LoVo (cell line): ENCODE results near the gene RAB20.
"Not testable (repeated sequence)": the region's sequence is repeated elsewhere in the genome, so short reads cannot be mapped to it uniquely, and the experiment has no call there.

Source experiments
- DNase-seq: peaks from one replicate; pipeline ENCODE4 v3.0.0-alpha.2; 2016; ENCODE audit warnings: low spot score

The RAB20 gene

DNA sequence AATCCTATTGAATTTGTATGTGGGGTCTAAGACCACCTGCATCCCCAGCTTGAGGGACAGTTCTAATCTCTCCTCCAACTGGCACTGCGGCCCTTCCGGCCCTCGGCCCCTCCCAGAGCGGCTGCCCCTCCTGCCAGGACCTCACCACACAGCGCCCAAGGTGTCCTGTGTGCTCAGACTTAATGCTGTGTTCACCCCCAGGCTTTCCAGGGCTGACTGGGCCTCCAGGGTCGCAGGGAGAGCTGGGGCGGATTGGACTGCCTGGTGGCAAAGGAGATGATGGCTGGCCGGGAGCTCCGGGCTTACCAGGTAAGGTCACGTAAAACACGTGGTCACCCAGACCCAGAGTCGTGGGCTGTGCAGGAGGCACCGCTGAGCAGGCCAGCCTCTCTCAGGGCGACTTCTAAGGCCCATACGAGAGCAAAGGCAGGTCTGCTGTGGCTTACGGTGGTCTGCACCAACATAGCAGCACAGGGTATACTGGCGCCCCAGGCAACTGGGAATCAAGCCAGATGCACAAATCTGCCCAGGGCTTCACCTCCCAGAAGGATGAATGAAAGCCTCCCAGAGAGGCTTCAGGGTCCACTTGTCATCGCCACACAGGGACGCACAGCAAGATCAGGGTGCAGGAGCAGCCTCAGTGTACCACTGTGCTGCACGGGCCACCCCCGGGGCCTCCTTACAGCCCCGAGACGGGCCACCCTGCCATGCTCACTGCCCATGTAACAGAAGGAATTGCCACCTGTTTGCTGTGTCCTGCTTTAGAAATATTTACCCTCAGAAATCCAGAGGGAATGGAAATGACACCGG lies 69.4 kb downstream of the RAB20 start:
- no peak for DNase-seq

DNA sequence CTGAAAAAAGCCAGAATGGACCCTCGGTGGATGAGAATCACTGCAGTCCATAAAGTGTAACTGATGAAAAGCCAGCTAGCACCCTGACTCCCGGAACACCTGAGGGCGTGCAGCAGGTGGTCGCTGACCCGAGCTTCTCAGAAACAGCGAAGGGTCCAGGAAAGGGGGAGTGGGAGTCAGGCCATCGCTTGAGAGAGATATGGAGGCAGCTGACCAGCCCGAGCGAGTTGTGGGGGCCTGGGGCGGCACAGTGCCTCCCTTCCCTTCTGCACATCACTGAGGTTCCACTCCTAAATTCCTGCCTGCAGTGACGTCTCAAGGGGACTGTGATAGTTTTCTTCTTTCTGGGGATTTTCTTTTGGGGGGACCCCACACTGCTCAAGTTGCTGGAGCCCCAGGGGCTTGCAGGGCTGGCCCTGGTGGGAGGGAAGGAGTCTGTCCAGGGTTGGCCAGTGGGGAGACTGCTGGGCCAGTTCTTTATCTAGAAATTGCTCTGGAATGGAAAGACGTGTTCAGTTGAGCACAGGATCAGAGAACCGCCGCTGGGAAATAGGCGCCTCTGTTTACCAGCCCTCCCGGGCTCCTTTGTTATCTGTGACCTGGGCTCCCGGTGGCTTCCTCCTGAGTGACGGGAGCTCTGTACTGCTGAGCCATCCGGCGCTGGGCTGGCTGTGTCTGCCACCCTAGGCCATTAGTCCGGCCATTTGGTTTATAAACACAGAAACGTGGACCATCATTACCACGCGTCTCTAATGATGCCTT lies 71.3 kb downstream of the RAB20 start:
- DNase-seq, result no peak

DNA sequence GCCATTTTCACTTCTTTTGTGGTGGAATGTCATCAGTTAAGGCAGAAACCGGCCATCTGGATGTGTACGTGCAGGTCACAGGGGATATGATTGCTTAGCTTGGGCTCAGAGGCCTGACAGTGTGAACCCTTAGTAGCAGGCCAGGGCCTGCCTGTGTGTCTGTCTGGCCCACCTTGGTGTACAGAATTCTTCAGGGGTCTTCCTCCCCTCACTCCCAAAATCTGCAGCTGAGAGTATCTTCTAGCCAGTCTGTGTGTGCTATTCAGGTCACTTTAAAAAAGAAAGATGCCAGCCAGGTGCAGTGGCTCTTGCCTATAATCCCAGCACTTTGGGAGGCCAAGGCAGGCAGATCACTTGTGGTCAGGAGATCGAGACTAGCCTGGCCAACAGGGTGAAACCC lies 74.6 kb downstream of the RAB20 start:
- DNase-seq, result not testable (repeated sequence)

DNA sequence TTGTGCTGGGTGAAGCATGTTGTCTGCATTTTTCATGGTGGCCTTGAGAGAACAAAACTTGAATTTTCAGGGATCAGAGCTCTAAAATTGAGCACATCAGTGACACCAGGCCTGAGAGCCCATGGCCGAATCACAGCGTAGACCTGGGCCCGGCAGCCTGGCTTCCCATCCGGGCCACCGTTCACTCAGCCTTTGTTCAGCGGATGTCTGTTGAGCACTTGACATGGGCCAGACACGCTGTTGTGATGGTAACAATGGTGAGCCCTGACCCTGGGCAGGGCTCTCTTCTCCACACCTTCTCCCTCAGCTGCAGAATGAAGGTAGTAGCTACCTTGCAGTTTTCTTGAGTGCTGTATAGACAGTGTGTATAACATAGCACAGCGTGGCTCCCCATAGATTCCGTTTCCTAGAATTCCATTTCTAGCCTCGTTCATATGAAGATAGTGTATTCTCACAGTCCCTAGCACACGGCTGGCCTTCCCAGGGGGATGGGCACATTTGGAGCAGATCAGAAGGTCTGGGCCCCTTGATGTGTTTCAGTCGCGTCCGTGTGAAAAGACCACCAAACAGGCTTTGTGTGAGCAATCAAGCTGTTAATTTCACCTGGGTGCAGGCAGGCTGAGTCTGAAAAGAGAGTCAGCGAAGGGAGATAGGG lies 75.3 kb downstream of the RAB20 start:
- DNase-seq, result no peak

DNA sequence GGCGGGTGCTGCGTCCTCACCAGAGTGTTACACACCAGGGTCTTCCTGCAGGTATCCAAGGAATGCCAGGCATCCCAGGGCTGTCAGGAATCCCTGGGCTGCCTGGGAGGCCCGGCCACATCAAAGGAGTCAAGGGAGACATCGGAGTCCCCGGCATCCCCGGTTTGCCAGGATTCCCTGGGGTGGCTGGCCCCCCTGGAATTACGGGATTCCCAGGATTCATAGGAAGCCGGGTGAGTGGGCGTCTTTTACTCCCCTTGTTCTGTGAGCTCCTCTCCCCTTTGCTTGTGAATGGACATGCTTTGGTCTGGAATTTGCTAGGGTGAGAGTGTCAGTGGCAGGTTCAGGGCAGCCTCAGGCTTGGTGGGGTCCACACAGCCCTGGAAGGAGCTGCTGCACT lies 75.9 kb downstream of the RAB20 start:
- DNase-seq, result peak; percentile 30

DNA sequence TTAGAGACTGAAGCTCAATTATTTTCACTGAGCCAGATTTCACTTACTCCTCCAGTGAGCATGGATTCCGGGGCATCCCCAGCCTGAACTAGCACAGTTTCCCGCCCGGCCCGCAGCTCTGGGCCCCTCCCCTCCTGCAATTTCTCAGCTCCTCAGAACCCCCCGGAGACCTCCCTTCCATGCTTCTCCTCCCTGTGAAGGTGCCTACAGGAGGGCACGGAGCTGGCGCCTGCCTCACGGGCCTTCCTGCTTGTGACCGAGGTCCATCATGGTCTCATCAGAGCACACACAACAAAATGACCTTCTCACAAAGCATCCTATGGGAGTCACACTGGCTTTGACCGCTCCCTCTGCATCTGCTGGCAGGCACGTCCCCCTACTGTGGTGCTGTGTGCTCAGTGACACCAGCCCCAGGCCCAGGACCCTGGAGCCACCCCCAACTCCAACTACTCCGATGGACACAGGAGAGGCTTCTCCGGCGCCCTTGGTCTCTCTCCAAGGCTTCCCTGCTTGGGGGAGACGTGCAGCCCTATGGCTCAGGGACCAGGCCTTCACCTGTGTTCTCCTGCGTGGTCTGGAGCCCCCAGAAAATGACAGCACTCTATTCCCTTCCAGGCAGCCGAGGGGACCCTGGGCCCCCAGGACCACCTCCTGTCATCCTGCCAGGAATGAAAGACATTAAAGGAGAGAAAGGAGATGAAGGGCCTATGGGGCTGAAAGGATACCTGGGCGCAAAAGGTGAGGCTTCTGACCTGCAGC lies 77.1 kb downstream of the RAB20 start:
- no peak for DNase-seq

DNA sequence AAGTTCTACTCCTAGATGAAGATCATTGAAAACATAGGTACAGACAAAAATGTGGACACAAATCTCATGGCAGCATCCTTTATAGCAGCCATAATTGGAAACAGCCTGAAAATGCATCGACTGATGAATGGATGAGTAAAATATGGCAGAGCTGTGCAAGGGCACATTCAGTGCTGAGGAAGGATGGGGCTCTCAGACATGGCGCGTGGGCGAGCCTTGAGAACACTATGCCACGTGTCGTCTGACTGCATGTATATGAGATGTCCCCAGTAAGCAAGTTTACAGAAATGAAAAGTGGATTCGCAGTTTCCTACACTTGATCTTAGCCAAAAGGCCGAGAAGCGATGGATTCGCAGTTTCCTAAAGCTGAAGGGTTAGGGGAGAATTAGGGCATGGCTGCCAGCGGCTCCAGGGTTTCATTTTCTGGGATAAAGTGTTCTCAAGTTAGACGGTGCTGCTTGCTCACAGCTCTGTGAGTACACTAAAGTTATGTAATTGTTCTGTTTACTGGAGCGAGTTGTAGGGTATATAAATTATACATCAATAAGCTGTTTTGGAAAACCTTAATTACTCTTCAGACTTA lies 78.0 kb downstream of the RAB20 start:
- no peak for DNase-seq

DNA sequence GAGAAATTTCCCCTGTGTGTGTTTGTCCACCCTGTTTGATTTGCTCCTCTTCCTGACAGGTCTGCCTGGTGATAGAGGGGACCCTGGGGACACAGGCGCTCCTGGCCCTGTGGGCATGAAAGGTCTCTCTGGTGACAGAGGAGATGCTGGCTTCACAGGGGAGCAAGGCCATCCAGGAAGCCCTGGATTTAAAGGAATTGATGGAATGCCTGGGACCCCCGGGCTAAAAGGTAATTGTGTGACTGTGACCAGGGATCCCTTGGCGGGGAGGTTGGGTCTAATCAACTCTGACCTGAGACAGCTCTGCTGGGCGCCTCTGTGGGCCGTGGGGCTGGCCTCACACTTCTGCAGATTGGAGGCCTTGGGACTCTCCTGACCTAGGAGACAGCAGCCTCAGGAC lies 81.4 kb downstream of the RAB20 start:
- DNase-seq, result no peak

DNA sequence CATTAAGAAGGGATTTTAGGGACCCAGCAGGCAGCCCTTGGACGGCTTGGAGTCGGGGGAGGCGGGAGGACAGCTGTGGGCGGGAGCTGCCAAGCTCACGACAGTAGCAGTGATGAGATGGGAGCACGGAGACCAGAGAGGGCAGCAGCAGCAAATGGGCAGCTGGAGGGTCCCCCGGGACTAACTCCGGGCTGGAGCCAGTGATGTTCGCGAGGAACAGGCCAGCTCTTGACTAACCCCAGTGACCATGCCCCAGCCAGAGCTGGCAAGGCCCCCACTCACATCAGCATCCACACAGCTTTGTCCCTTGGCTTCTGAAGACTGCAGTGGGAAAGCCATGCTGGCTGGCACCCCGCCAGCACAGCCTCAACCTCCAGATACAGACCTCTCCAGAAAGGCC lies 81.9 kb downstream of the RAB20 start:
- DNase-seq, result no peak

DNA sequence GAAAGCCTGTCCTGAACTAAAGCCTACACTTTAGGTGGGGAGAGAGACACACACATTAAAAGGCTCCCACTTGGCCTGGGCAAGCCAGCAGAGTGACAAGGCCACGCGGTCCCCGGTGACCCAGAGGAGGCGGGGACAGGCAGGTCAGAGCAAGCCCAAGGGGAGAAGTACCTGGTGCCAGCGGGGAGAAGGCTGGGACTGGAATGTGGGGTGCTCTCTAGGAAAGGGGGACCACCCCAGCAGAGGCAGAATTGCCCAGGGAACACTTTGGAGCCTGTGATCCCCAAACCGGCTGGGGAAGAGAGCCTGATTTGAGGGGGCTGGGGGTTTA lies 82.3 kb downstream of the RAB20 start:
- DNase-seq, result no peak

DNA sequence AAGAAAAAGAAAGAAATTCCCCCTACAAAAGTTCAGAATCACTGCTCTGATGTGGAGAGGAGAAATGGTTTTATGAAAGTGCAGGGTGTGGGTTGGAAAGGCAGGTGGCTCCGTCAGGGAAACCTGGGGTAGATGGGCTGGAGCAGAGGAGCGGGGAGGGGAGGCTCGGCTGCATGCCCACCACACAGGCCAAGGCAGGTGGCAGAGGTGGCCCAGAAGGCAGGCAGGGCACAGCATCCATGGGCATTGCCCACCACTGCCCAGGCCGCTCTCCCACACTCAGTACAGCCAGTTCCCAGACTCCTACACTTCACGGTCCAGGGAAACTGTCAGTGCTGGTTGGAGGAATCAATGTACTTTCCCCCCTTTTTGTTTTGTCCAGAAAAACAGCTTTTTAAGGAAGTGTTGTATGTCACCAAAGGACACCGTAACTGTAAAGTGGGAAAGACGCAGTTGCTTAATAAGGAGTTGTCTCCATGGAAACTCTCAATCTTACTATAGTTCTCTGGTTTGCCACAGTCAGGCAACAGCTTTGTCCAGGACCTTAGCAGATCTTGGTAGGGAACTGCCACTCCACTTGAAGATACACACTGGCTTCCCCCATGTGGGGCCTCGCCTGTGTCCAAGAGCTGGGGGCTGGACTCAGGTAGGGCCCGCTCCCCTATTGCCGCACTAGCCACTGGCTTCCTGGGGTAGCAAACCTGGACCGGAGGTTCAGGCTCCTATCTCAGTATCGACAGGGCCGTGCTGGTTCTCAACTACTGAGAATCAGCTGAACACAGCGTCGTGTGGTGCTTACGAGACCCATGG lies 82.9 kb downstream of the RAB20 start:
- DNase-seq, result no peak

DNA sequence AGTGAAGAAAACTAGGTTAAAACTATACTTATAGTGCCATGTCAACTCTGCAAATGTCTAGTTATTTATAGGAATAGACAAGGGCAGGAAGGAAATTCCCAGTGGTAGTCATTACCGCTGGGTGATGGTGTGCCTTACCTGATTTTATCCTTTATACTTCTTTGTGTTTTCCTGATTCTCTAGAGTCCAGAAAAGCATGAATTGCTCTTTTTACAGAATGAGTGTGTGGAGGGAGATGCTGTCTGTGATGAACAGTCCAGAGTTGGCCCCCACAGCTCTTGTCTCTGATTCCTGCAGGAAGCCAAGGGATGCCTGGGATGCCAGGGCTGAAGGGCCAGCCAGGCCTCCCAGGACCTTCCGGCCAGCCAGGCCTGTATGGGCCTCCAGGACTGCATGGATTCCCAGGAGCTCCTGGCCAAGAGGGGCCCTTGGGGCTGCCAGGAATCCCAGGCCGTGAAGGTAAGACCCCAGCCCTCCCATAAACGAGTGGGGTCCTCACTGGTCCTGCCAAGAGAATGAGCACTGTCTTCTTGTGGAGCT lies 83.7 kb downstream of the RAB20 start:
- no peak for DNase-seq

DNA sequence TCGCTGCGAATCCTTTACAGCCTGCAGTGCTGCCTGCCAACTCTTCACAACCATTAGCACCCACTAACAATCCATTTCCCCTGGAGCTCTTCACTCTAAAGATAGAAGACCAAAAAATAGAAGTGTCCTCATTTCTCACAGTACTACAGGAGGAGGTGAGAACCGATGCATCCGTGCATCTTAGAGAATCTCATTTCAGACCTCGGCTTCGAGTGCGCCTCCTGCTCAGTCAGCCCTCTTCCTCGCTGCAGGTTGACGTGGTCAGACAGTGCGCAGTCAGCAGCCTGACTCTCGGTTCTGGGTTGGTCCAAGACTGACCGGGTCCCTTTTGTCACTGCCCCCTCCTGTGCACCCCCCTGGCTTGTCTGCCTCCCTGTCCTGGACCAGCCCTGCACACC lies 85.3 kb downstream of the RAB20 start:
- DNase-seq, result no peak

DNA sequence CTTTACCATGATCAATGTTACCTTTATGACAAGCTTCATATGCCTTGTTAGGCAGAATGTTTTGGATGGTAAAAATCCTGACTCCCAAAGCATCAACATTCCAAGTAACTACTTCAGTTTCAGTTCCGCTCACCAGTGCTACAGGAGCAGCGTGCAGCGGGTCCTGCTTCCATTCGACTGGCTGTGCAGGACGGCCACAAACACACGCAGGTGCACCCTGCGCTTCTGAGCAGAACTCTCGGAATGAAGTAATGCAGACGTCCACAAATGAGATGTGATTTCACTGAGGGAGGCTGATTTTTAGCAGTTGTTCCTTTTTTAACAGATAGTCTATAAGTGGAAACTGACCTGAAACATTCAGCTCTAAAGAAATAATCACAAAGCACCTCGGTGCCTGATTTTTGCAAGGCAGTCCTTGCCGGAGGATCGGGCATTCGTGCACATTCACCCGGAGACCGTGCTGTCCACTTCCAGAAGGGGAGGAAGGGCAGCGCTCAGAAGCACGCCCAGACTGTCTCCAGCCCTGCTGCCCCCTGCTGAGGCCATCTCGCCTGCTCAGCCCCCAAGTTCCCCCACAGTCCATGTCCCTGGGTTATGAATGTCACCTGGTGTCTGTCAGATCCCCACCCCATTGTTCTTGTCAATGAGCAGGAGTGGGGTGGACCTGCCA lies 85.8 kb downstream of the RAB20 start:
- DNase-seq, result no peak

DNA sequence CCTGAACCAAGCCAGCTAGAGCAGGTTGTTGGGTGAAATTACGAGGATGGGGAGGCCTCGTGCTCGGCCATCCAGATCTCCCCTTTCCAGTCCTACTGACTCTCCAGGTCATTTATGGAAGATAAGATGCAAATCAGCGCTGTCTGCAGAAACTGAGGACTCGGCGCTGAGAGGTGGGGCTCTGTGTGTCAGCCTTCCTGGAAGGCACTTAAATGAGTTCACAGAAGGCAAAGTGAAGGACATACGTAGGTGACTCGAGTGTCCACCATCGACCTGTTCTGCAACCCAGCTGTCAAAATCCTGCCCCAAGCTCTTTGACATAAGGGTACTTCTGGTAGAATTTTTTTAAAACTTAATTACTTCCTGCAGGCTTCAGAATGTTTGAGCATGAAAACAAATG lies 86.4 kb downstream of the RAB20 start:
- no peak for DNase-seq

DNA sequence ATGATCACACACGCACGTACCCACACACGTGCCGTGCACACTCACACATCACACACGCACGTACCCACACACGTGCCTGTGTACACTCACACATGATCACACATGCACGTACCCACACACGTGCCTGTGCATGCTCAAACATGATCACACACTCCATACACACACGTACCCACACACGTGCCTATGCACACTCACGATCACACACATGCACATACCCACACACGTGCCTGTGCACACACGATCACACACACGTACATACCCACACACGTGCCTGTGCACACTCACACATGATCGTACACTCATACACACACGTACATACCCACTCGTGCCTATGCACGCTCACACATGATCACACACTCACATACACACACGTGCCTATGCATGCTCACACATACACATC lies 86.8 kb downstream of the RAB20 start:
- DNase-seq, result no peak
